ENCODE data around the gene BABAM2.

The BABAM2 gene

DNA sequence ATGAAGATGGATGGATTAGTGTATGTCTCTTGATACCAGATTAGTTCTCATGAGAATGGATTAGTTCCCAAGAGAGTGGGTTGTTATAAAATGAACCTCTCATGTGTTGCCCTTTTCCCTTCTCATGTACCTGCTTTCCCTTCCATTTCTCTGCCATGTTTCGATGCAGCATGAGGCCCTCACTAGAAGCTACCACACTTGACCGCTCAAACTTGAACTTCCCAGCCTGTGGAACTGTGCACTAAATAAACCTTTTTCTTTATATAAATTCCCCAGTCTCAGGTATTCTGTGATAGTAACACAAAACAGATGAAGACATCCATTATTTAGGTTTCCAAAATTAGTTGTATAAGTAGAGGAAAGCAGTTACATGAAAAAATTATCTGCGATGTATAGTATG lies 73.5 kb downstream of the BABAM2 start:
- no peak overlapping the region for H3K4me2 ChIP-seq (ENCODE audit: insufficient read depth, low read length)
- H3K9ac ChIP-seq (ENCODE audit: low read depth, low read length) = no peak overlapping the region
- peaks cover 63% of the 10 kb centered on the region for H3K4me1 ChIP-seq (ENCODE audit: insufficient read depth, low read length)
- H3K27ac ChIP-seq (ENCODE audit: low read length) = no peak overlapping the region
- no peak overlapping the region for H2AFZ ChIP-seq (ENCODE audit: low read depth, low read length)
- peaks cover 15% of the 10 kb centered on the region for H3K9me3 ChIP-seq (ENCODE audit: insufficient read depth, low read length, severe bottlenecking)
- H3K4me3 ChIP-seq (ENCODE audit: low read depth in 1 of 2, low read length in 2 of 2) = no peak overlapping the region
- TF ChIP-seq, protein P1, sequence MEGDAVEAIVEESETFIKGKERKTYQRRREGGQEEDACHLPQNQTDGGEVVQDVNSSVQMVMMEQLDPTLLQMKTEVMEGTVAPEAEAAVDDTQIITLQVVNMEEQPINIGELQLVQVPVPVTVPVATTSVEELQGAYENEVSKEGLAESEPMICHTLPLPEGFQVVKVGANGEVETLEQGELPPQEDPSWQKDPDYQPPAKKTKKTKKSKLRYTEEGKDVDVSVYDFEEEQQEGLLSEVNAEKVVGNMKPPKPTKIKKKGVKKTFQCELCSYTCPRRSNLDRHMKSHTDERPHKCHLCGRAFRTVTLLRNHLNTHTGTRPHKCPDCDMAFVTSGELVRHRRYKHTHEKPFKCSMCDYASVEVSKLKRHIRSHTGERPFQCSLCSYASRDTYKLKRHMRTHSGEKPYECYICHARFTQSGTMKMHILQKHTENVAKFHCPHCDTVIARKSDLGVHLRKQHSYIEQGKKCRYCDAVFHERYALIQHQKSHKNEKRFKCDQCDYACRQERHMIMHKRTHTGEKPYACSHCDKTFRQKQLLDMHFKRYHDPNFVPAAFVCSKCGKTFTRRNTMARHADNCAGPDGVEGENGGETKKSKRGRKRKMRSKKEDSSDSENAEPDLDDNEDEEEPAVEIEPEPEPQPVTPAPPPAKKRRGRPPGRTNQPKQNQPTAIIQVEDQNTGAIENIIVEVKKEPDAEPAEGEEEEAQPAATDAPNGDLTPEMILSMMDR (IDR thresholded peaks at IDR 0.05; ENCODE audit: borderline replicate concordance, extremely low read depth, low read length, poor library complexity, severe bottlenecking) = no peak
- TF ChIP-seq EZH2 (IDR thresholded peaks at IDR 0.05; ENCODE audit: borderline replicate concordance, low read depth, low read length, severe bottlenecking) = no peak
- peaks cover 49% of the 10 kb centered on the region for H3K79me2 ChIP-seq (ENCODE audit: insufficient read depth, low read length)
- ATAC-seq (ENCODE audit: insufficient read depth, low read depth) = no peak
- H4K20me1 ChIP-seq (ENCODE audit: insufficient read depth, low read length) = no peaks in the 10 kb centered on the region
- no peak for DNase-seq
- peaks cover 8% of the 10 kb centered on the region; the same call in 1 of the 2 replicates for H3K36me3 ChIP-seq (ENCODE audit: insufficient read depth, low read length)
- no peaks in the 10 kb centered on the region for H3K27me3 ChIP-seq (ENCODE audit: insufficient read depth, low read length, poor library complexity)

DNA sequence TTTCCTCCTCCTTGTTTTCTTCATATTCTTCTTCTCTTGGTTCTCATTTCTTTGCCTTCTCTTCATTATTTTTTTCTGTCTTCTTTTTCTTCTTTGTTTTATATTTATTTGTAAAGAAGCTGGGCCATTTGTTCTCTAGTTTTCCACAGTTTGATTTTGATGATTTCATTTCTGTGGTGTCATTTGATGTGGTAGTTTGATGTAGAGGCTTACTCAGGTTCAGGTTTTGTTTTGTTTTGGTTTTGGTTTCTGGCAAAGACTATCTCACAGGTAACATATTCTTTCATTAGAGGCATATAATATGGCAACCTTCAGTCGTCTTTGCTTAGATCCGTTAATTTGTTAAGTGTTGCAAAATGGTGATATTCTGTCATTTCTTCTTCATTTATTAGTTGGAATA lies 75.3 kb downstream of the BABAM2 start:
- Histone ChIP-seq H3K4me2 (ENCODE audit: insufficient read depth, low read length) (peak overlapping the region; percentile 45), H3K4me3 (ENCODE audit: low read depth in 1 of 2, low read length in 2 of 2) (no peak overlapping the region; a peak in 1 of 4 replicates), H3K27me3 (ENCODE audit: insufficient read depth, low read length, poor library complexity) (no peaks in the 10 kb centered on the region), H4K20me1 (ENCODE audit: insufficient read depth, low read length) (no peaks in the 10 kb centered on the region), H2AFZ (ENCODE audit: low read depth, low read length) (no peak overlapping the region), H3K4me1 (ENCODE audit: insufficient read depth, low read length) (peaks cover 45% of the 10 kb centered on the region), H3K9ac (ENCODE audit: low read depth, low read length) (no peak overlapping the region; the same call in 1 of the 2 replicates), H3K27ac (ENCODE audit: low read length) (peak overlapping the region; percentile 66), H3K9me3 (ENCODE audit: insufficient read depth, low read length, severe bottlenecking) (peaks cover 22% of the 10 kb centered on the region), H3K79me2 (ENCODE audit: insufficient read depth, low read length) (peaks cover 39% of the 10 kb centered on the region), H3K36me3 (ENCODE audit: insufficient read depth, low read length) (peaks cover 8% of the 10 kb centered on the region; the same call in 1 of the 2 replicates)
- ATAC-seq (ENCODE audit: insufficient read depth, low read depth) = peak; percentile 95
- no peak for TF ChIP-seq EZH2 (IDR thresholded peaks at IDR 0.05; ENCODE audit: borderline replicate concordance, low read depth, low read length, severe bottlenecking)
- TF ChIP-seq, protein P1 (IDR thresholded peaks at IDR 0.05; ENCODE audit: borderline replicate concordance, extremely low read depth, low read length, poor library complexity, severe bottlenecking) = no peak
- no peak for DNase-seq

DNA sequence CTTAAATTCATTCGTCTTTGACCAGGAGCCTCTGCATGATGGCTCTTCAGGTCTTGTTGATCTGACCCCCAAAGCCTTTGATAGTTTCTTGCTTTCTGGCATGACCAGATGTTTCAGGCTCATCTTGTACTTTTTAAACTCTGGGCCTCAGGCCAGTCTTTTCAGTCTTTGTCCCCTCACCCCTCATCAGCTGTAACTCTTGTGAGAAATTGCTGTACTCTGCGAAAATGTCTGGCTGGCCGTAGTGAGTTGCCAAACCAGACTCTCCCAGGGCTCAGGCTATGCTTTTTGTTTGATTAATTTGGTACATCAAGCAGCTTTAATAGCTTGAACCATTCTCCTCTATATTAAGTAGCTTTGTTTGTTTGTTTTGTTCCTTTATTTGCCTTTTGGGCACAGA lies 75.9 kb downstream of the BABAM2 start:
- peak overlapping the region; percentile 45; the same call in 1 of the 2 replicates for H3K4me2 ChIP-seq (ENCODE audit: insufficient read depth, low read length)
- H4K20me1 ChIP-seq (ENCODE audit: insufficient read depth, low read length) = no peaks in the 10 kb centered on the region
- H3K79me2 ChIP-seq (ENCODE audit: insufficient read depth, low read length) = peaks cover 33% of the 10 kb centered on the region
- no peak overlapping the region for H3K9ac ChIP-seq (ENCODE audit: low read depth, low read length)
- no peak overlapping the region for H3K4me3 ChIP-seq (ENCODE audit: low read depth in 1 of 2, low read length in 2 of 2)
- no peak for ATAC-seq (ENCODE audit: insufficient read depth, low read depth)
- H3K27me3 ChIP-seq (ENCODE audit: insufficient read depth, low read length, poor library complexity) = no peaks in the 10 kb centered on the region
- no peak for DNase-seq
- peaks cover 8% of the 10 kb centered on the region; the same call in 1 of the 2 replicates for H3K36me3 ChIP-seq (ENCODE audit: insufficient read depth, low read length)
- peaks cover 22% of the 10 kb centered on the region for H3K9me3 ChIP-seq (ENCODE audit: insufficient read depth, low read length, severe bottlenecking)
- H3K4me1 ChIP-seq (ENCODE audit: insufficient read depth, low read length) = peaks cover 39% of the 10 kb centered on the region
- TF ChIP-seq EZH2 (IDR thresholded peaks at IDR 0.05; ENCODE audit: borderline replicate concordance, low read depth, low read length, severe bottlenecking) = no peak
- TF ChIP-seq, protein P1 (IDR thresholded peaks at IDR 0.05; ENCODE audit: borderline replicate concordance, extremely low read depth, low read length, poor library complexity, severe bottlenecking) = no peak
- H2AFZ ChIP-seq (ENCODE audit: low read depth, low read length) = no peak overlapping the region
- peak overlapping the region; percentile 45 for H3K27ac ChIP-seq (ENCODE audit: low read length)

All from DND-41 (cell line).